GM18868 (cell line): ENCODE measurements around the gene LUM.

ENCODE experiments used
- ATAC-seq: cut with Tn5 transposase; IDR thresholded peaks from one replicate; pipeline ENCODE4 v1.9.1; 2021; ENCODE audit warnings: mild to moderate bottlenecking, moderate library complexity; ENCODE audit not compliant: unreplicated experiment

The LUM gene

GRCh38 chr12:91077228-91077954, 33.9 kb downstream of the LUM start:
- no peak for ATAC-seq

GRCh38 chr12:91074851-91075250, 36.4 kb downstream of the LUM start:
- no peak for ATAC-seq

DNA sequence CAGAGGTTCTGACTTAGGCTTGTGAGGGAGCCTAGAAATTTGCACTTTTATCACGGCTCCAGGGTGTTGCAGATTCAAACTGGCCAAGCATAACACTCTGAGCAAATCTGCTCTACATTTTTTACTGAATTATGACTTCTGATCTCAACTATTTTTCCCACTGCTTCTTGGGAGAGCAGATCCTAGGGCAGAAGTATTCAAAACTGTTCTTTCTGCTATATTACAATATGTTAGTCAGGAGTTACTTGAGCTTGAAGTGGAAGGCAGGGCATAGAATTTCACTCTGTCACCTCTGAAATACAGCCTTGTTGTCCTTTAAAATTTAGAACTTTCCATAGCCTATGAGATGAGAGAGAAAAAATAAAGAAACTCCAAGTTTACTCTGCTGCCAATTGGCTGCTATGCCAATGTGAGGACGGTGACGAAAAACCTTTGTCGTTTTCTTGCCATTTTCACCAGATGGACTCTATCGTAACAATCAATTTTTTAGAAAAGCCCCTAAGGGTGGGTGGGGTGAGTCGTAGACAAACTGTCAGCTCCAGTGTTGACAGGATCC, 37.1 kb downstream of the LUM start:
- ATAC-seq, result no peak

GRCh38 chr12:91073426-91073825, 37.9 kb downstream of the LUM start:
- ATAC-seq, result no peak

- no peak for ATAC-seq
Observed at GRCh38 chr12:91072931-91073330, 38.4 kb downstream of the LUM start.

- ATAC-seq, result no peak
Observed at GRCh38 chr12:91070936-91071335, 40.4 kb downstream of the LUM start.

- no peak for ATAC-seq
Observed at GRCh38 chr12:91065396-91065795, 45.9 kb downstream of the LUM start.

- no peak for ATAC-seq
Observed at GRCh38 chr12:91064640-91065039, 46.7 kb downstream of the LUM start.

GRCh38 chr12:91061091-91061490, 50.2 kb downstream of the LUM start:
- ATAC-seq, result no peak

DNA sequence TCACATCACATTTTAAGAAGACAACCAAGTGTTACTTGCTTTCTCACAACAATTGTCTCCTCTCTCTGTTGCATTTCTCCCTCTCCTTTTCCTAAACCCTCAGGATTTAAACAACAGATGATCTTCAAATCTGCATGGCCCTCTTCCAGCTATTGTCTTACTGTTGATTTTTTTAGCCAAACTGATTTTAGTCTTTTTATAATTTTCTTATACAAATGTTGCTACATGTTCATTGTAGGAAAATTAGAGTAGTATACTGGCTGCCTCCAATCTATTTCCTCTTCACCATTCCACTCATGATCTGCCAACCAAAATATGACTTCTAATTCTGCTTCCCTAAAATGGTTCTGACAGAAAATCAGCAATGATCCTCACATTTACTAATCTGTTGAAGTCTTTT, 52.1 kb downstream of the LUM start:
- no peak for ATAC-seq

DNA sequence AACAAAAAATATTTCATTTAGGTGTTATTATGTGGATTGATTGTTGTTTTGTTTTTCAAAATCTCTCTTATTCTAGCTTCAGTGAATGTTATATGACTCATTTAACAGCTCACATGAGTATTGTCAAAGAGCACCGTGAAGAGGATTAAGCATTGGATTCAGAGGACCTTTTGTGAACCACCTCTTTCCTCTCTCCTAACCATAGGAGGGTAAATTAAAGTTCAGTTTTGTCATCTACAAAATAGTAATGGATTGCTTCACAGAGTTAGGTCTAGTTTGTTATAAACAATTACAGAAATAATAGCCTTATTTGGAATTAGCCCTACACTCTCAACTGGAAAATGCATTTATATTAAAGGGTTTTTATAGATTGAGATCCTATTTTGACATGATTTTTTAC, 52.5 kb downstream of the LUM start:
- no peak for ATAC-seq

DNA sequence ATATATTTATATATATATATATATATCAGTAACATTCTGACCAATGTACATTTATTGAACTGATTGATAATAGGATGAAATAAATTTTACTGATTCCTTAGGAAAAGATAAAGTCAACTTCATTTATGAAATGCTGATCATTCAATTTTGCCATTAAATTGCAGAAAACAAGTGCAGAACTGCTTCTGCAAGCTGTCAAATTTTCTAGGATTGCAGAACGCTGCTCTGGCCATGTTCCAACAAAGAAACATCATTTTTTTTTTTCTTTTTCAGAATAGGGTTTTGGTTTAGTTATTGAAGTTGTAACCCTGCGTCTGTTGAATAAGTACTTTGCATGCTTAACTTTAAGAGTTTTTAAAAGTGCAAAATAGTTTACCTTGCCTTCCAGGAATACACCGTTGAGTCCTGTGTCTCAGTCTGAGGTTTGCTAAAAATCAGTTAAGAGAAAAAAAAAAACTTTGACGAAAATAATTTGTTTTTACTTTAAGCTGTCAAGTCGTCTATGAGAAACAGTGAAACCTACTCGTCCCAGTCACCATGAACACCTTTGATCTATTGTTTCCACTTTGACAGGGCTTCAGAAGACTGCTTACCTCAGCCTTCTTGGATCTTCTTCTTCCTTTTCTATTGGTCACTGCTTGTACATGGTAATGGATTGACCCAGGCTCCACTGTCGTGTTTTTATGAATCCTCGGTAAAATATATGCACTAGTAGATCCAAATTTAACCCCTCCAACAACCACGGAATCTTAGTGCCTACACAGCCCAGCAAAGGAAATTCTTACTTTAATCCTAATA, 53.7 kb downstream of the LUM start, which contains the start of gene KERA:
KERA (minus strand) TSS at position 657 of the 798 bp plus-strand sequence. CDS start 1,743 bp downstream, outside the sequence.
- ATAC-seq, result no peak

GRCh38 chr12:91056488-91056887, 54.8 kb downstream of the LUM start:
- ATAC-seq, result no peak

DNA sequence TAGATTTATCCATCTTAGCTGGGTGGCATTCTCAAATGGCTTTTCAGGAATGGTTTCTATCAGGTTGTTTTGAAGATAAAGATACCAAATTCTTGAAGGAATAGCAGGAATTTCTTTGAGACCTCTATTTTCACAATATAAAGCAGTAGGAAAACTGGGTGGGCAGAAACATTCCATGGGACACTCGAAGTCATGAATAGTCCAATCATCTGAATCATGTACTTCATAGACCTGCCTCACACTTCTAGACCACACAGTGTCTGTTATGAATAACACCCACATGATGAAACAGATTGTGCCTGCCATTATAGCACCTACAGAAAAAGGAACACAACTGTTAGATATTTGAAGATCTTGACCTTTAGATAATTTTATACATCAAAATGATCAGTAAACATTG, 55.3 kb downstream of the LUM start:
- no peak for ATAC-seq

- ATAC-seq, result no peak
Observed at GRCh38 chr12:91053951-91054715, 57.2 kb downstream of the LUM start.
